Measurements from ENCODE around the gene ROS1.

- TF ChIP-seq POLR2AphosphoS5 (IDR thresholded peaks at IDR 0.05): no peak
- TF ChIP-seq, protein P1, sequence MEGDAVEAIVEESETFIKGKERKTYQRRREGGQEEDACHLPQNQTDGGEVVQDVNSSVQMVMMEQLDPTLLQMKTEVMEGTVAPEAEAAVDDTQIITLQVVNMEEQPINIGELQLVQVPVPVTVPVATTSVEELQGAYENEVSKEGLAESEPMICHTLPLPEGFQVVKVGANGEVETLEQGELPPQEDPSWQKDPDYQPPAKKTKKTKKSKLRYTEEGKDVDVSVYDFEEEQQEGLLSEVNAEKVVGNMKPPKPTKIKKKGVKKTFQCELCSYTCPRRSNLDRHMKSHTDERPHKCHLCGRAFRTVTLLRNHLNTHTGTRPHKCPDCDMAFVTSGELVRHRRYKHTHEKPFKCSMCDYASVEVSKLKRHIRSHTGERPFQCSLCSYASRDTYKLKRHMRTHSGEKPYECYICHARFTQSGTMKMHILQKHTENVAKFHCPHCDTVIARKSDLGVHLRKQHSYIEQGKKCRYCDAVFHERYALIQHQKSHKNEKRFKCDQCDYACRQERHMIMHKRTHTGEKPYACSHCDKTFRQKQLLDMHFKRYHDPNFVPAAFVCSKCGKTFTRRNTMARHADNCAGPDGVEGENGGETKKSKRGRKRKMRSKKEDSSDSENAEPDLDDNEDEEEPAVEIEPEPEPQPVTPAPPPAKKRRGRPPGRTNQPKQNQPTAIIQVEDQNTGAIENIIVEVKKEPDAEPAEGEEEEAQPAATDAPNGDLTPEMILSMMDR (IDR thresholded peaks at IDR 0.05 in 8 of 11, conservative IDR thresholded peaks at IDR 0.05 in 3 of 11): no peak
- no peak for TF ChIP-seq POLR2A (IDR thresholded peaks at IDR 0.05)
Observed at GRCh38 chr6:117304446-117304845, 121.3 kb downstream of the ROS1 start.
